H9 (cell line): ENCODE measurements around the gene SPTSSA. TPM values are rescaled to one million over a fixed set of nuclear protein-coding genes. Genes with fewer than 3 reads are reported as not detected.

Experiments
- DNase-seq: peaks from one replicate; pipeline ENCODE4 v3.0.0-alpha.2; 2017
- H2AFZ ChIP-seq: one replicate; pipeline ENCODE4 v1.6.1; 2013; ENCODE audit warnings: mild to moderate bottlenecking, low read length, control low read depth, moderate library complexity
- H2AK5ac ChIP-seq: 2 replicates; pipeline ENCODE4 v1.6.1; 2013; ENCODE audit warnings: low read length, control low read depth, mixed read lengths; ENCODE audit not compliant: insufficient read length
- H2BK120ac ChIP-seq: one replicate; pipeline ENCODE4 v1.6.1; 2013; ENCODE audit warnings: low read depth, mild to moderate bottlenecking, low read length, control low read depth, inconsistent platforms; ENCODE audit not compliant: poor library complexity, severe bottlenecking
- H2BK12ac ChIP-seq: 2 replicates; pipeline ENCODE4 v1.6.1; 2013; ENCODE audit warnings: low read length, control low read depth, mixed read lengths, low read depth; ENCODE audit not compliant: insufficient read length
- H2BK15ac ChIP-seq: 2 replicates; pipeline ENCODE4 v1.6.1; 2013; ENCODE audit warnings: low read depth, low read length, control low read depth
- H2BK20ac ChIP-seq: one replicate; pipeline ENCODE4 v1.6.1; 2013; ENCODE audit warnings: low read depth, mild to moderate bottlenecking, low read length, control low read depth, inconsistent platforms; ENCODE audit not compliant: poor library complexity, severe bottlenecking
- H2BK5ac ChIP-seq: 2 replicates; pipeline ENCODE4 v1.6.1; 2013; ENCODE audit warnings: low read length, control low read depth, mixed read lengths; ENCODE audit not compliant: insufficient read length
- H3K14ac ChIP-seq: 2 replicates; pipeline ENCODE4 v1.6.1; 2013; ENCODE audit warnings: low read length, control low read depth; ENCODE audit not compliant: insufficient read depth
- H3K18ac ChIP-seq: 2 replicates; pipeline ENCODE4 v1.6.1; 2013; ENCODE audit warnings: low read depth, mild to moderate bottlenecking, mixed read lengths, low read length, control low read depth; ENCODE audit not compliant: insufficient read length
- H3K23ac ChIP-seq: 2 replicates; pipeline ENCODE4 v1.6.1; 2013; ENCODE audit warnings: low read length, control low read depth, mixed read lengths, low read depth; ENCODE audit not compliant: insufficient read length
- H3K23me2 ChIP-seq: 2 replicates; pipeline ENCODE4 v1.6.1; 2013; ENCODE audit warnings: low read depth, mild to moderate bottlenecking, mixed read lengths, low read length, control low read depth; ENCODE audit not compliant: insufficient read length, poor library complexity, severe bottlenecking
- H3K27ac ChIP-seq: 2 replicates; pipeline ENCODE4 v1.5.1; 2013; ENCODE audit warnings: low read length, control low read depth, mixed read lengths, low read depth; ENCODE audit not compliant: insufficient read length
- H3K27me3 ChIP-seq: 2 replicates; pipeline ENCODE4 v1.6.1; 2013; ENCODE audit warnings: low read length, control low read depth, inconsistent platforms; ENCODE audit not compliant: insufficient read depth
- H3K4ac ChIP-seq: 2 replicates; pipeline ENCODE4 v1.6.1; 2013; ENCODE audit warnings: low read depth, mild to moderate bottlenecking, control low read depth, inconsistent platforms, low read length, moderate library complexity
- H3K4me1 ChIP-seq: 2 replicates; pipeline ENCODE4 v1.6.1; 2013; ENCODE audit warnings: low read length, control low read depth, inconsistent platforms; ENCODE audit not compliant: insufficient read depth
- H3K4me2 ChIP-seq: 2 replicates; pipeline ENCODE4 v1.6.1; 2013; ENCODE audit warnings: low read length, control low read depth, mixed read lengths; ENCODE audit not compliant: insufficient read length, insufficient read depth
- H3K56ac ChIP-seq: 2 replicates; pipeline ENCODE4 v1.6.1; 2013; ENCODE audit warnings: low read depth, mild to moderate bottlenecking, mixed read lengths, low read length, control low read depth; ENCODE audit not compliant: insufficient read length
- H3K79me1 ChIP-seq: 2 replicates; pipeline ENCODE4 v1.6.1; 2013; ENCODE audit warnings: low read depth, mild to moderate bottlenecking, moderate library complexity, low read length, control low read depth, inconsistent platforms; ENCODE audit not compliant: insufficient read depth, poor library complexity, severe bottlenecking
- H3K79me2 ChIP-seq: 2 replicates; pipeline ENCODE4 v1.6.1; 2013; ENCODE audit warnings: low read length, control low read depth, inconsistent platforms; ENCODE audit not compliant: insufficient read depth
- H3K9ac ChIP-seq: 2 replicates; pipeline ENCODE4 v1.6.1; 2013; ENCODE audit warnings: low read length, control low read depth, mixed read lengths; ENCODE audit not compliant: insufficient read length; ENCODE audit errors: extremely low read depth
- H3K9me3 ChIP-seq: one replicate; pipeline ENCODE4 v1.6.1; 2013; ENCODE audit warnings: low read depth, low read length, inconsistent platforms; ENCODE audit not compliant: control insufficient read depth
- H3T11ph ChIP-seq: one replicate; pipeline ENCODE4 v1.6.1; 2013; ENCODE audit warnings: mild to moderate bottlenecking, low read length, control low read depth, inconsistent platforms
- H4K20me1 ChIP-seq: one replicate; pipeline ENCODE4 v1.6.1; 2013; ENCODE audit not compliant: control insufficient read depth, insufficient read length, insufficient read depth
- H4K5ac ChIP-seq: 2 replicates; pipeline ENCODE4 v1.6.1; 2013; ENCODE audit warnings: low read depth, mild to moderate bottlenecking, mixed read lengths, low read length, control low read depth; ENCODE audit not compliant: insufficient read length
- H4K8ac ChIP-seq: replicated peaks from 2 replicates; pipeline ENCODE4 v1.6.1; 2013; ENCODE audit warnings: low read length, control low read depth, mixed read lengths, low read depth; ENCODE audit not compliant: insufficient read length
- H4K91ac ChIP-seq: 2 replicates; pipeline ENCODE4 v1.6.1; 2013; ENCODE audit warnings: low read depth, mild to moderate bottlenecking, moderate library complexity, mixed read lengths, low read length, control low read depth; ENCODE audit not compliant: insufficient read length
- H3K27ac Mint-ChIP-seq, 3 experiments: 2 replicates in 2 of 3; 3 replicates in 1 of 3; pipeline ENCODE4 v1.8.0; 2020 to 2021; ENCODE audit warnings: mixed read lengths in 3 of 3, mild to moderate bottlenecking in 1 of 3, moderate library complexity in 1 of 3
- H3K27me3 Mint-ChIP-seq: 2 replicates; pipeline ENCODE4 v1.8.0; 2021; ENCODE audit warnings: low read depth, mild to moderate bottlenecking, moderate library complexity, mixed read lengths
- H3K36me3 Mint-ChIP-seq, 3 experiments: 2 replicates in 2 of 3; 3 replicates in 1 of 3; pipeline ENCODE4 v1.8.0; 2020 to 2021; ENCODE audit warnings: low read depth in 3 of 3, mixed read lengths in 3 of 3; ENCODE audit not compliant: insufficient read depth in 1 of 3
- H3K4me1 Mint-ChIP-seq, 2 experiments: 2 replicates each; pipeline ENCODE4 v1.8.0; 2020; ENCODE audit warnings: mixed read lengths in 2 of 2
- H3K4me3 Mint-ChIP-seq, 2 experiments: 2 replicates in 1 of 2; 3 replicates in 1 of 2; pipeline ENCODE4 v1.8.0; 2020 to 2021; ENCODE audit warnings: mild to moderate bottlenecking in 2 of 2, mixed read lengths in 2 of 2, moderate library complexity in 1 of 2
- H3K9me3 Mint-ChIP-seq, 2 experiments: 2 replicates in 1 of 2; 3 replicates in 1 of 2; pipeline ENCODE4 v1.8.0; 2020; ENCODE audit warnings: mild to moderate bottlenecking in 2 of 2, mixed read lengths in 2 of 2, moderate library complexity in 1 of 2
- WGBS: extraction: QIAGEN DNeasy Blood & Tissue Kit; methylation state at CpG from one replicate; pipeline ENCODE4 v1.1.7; 2013; ENCODE audit warnings: missing lambda C conversion rate, low lambda C conversion rate, mixed read lengths; ENCODE audit not compliant: insufficient read length; ENCODE audit errors: extremely low coverage; 5-methylcytosine and 5-hydroxymethylcytosine counted together
- total RNA-seq: library from RNA; stranded (reverse); gene quantifications from 2 replicates; pipeline ENCODE4 v1.2.1, GENCODE V29; 2021
- TF ChIP-seq, protein P1 (sequence below): fragments of 200-600 bp; sonication (generic); conservative IDR thresholded peaks from 3 replicates; pipeline ENCODE4 v1.8.0; 2021; ENCODE audit warnings: antibody characterized with exemption, mild to moderate bottlenecking

Gene SPTSSA
- total RNA-seq, 1 experiment from 2014 or later = 23.3 TPM

DNA sequence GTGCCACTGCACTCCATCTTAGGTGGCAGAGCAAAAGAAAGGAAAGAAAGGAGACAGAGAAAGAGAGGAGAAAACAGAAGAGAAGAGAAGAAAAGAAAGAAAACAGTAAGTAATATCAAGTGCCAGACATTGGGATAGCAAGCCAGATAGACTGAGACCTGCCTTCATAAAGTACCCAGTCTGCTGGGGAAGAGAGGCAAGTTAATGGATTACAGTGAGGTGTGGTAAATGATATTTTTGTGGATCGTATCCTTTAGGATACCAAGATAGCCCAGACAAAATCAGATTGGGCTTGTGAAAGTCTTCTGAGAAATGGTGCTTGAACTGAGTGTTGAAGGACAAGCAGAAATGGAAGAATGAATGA lies 1.5 kb upstream of the SPTSSA start:
- no peak overlapping the region for H2AK5ac ChIP-seq
- peaks cover 6% of the 10 kb centered on the region for H3K4me1 ChIP-seq
- TF ChIP-seq, protein P1, sequence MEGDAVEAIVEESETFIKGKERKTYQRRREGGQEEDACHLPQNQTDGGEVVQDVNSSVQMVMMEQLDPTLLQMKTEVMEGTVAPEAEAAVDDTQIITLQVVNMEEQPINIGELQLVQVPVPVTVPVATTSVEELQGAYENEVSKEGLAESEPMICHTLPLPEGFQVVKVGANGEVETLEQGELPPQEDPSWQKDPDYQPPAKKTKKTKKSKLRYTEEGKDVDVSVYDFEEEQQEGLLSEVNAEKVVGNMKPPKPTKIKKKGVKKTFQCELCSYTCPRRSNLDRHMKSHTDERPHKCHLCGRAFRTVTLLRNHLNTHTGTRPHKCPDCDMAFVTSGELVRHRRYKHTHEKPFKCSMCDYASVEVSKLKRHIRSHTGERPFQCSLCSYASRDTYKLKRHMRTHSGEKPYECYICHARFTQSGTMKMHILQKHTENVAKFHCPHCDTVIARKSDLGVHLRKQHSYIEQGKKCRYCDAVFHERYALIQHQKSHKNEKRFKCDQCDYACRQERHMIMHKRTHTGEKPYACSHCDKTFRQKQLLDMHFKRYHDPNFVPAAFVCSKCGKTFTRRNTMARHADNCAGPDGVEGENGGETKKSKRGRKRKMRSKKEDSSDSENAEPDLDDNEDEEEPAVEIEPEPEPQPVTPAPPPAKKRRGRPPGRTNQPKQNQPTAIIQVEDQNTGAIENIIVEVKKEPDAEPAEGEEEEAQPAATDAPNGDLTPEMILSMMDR = no peak
- peaks cover 8% of the 10 kb centered on the region for H3K23me2 ChIP-seq
- H3K27me3 ChIP-seq = no peaks in the 10 kb centered on the region
- no peak overlapping the region for H3K4me3 Mint-ChIP-seq
- no peak overlapping the region for H2BK12ac ChIP-seq
- H2BK15ac ChIP-seq = no peak overlapping the region
- H3K36me3 Mint-ChIP-seq = 0 out of 7 replicates have a peak, but pooled peaks cover 0 to 2% (median 0%) of the 10 kb centered on the region in 3 experiments
- no peaks in the 10 kb centered on the region for H4K20me1 ChIP-seq
- H3K56ac ChIP-seq = no peak overlapping the region
- H3K4me1 Mint-ChIP-seq = peaks cover 19 to 20% of the 10 kb centered on the region in 2 experiments
- H3K14ac ChIP-seq = no peak overlapping the region
- no peak overlapping the region for H4K91ac ChIP-seq
- no peak overlapping the region for H3K18ac ChIP-seq
- H3T11ph ChIP-seq = no peak overlapping the region
- H2BK120ac ChIP-seq = no peak overlapping the region
- no peak for DNase-seq
- no peak overlapping the region for H3K4ac ChIP-seq
- H3K27ac ChIP-seq = no peak overlapping the region
- no peaks in the 10 kb centered on the region for H3K27me3 Mint-ChIP-seq
- H2BK20ac ChIP-seq = no peak overlapping the region
- peaks cover 4% of the 10 kb centered on the region for H3K79me1 ChIP-seq
- no peak overlapping the region for H4K5ac ChIP-seq
- no peak overlapping the region for H2AFZ ChIP-seq
- H3K9me3 Mint-ChIP-seq = no peaks in the 10 kb centered on the region
- H2BK5ac ChIP-seq = no peak overlapping the region
- H3K27ac Mint-ChIP-seq = no peak overlapping the region
- H4K8ac ChIP-seq = no peak overlapping the region
- H3K9me3 ChIP-seq = no peaks in the 10 kb centered on the region
- H3K23ac ChIP-seq = no peak overlapping the region
- WGBS = no CpG with 5 or more reads among the region's 1 CpG
- H3K9ac ChIP-seq = no peak overlapping the region
- H3K4me2 ChIP-seq = no peak overlapping the region
- H3K79me2 ChIP-seq = peaks cover 15% of the 10 kb centered on the region; the same call in 1 of the 2 replicates
